ENCODE measurements around the gene MYRFL. TPM values are rescaled to one million over a fixed set of nuclear protein-coding genes. Genes with fewer than 3 reads are reported as not detected.

MYRFL gene
- total RNA-seq, 1 experiment from 2014 or later = 0.57 TPM

GRCh38 chr12:69987579-69988091, 162.6 kb downstream of the MYRFL start:
- no CpG with 5 or more reads among the region's 2 CpGs for WGBS (ENCODE audit: extremely low coverage, insufficient read length, low lambda C conversion rate)
- H2BK120ac ChIP-seq (ENCODE audit: low read depth, low read length, poor library complexity, severe bottlenecking) = no peak overlapping the region
- H3K9ac ChIP-seq (ENCODE audit: extremely low read depth, insufficient read length, low read length) = no peak overlapping the region
- no peak overlapping the region for H3K14ac ChIP-seq (ENCODE audit: insufficient read depth, low read length)
- H3K79me1 ChIP-seq (ENCODE audit: insufficient read depth, low read depth, low read length, poor library complexity, severe bottlenecking) = no peaks in the 10 kb centered on the region
- no peaks in the 10 kb centered on the region for H3K4me1 ChIP-seq (ENCODE audit: insufficient read depth, low read length)
- H3K4me2 ChIP-seq (ENCODE audit: insufficient read depth, insufficient read length, low read length) = no peak overlapping the region
- Mint-ChIP-seq H3K4me3 (no peak overlapping the region), H3K36me3 (ENCODE audit: insufficient read depth in 1 of 3, low read depth in 3 of 3) (no peaks in the 10 kb centered on the region), H3K9me3 (no peaks in the 10 kb centered on the region), H3K27ac (no peak overlapping the region), H3K27me3 (ENCODE audit: low read depth) (no peaks in the 10 kb centered on the region), H3K4me1 (no peaks in the 10 kb centered on the region)
- H3K23ac ChIP-seq (ENCODE audit: insufficient read length, low read depth, low read length) = no peak overlapping the region
- H4K5ac ChIP-seq (ENCODE audit: insufficient read length, low read depth, low read length) = no peak overlapping the region
- H4K8ac ChIP-seq (replicated peaks; ENCODE audit: insufficient read length, low read depth, low read length) = no peak overlapping the region
- no peak overlapping the region for H4K91ac ChIP-seq (ENCODE audit: insufficient read length, low read depth, low read length)
- H3T11ph ChIP-seq (ENCODE audit: low read length) = no peak overlapping the region
- no peak overlapping the region for H2BK20ac ChIP-seq (ENCODE audit: low read depth, low read length, poor library complexity, severe bottlenecking)
- no peak overlapping the region for H2AK5ac ChIP-seq (ENCODE audit: insufficient read length, low read length)
- H3K27ac ChIP-seq (ENCODE audit: insufficient read length, low read depth, low read length) = no peak overlapping the region
- H3K79me2 ChIP-seq (ENCODE audit: insufficient read depth, low read length) = no peaks in the 10 kb centered on the region
- no peak overlapping the region for H3K4ac ChIP-seq (ENCODE audit: low read depth, low read length)
- H2BK5ac ChIP-seq (ENCODE audit: insufficient read length, low read length) = no peak overlapping the region
- no peak overlapping the region for H2BK12ac ChIP-seq (ENCODE audit: insufficient read length, low read depth, low read length)
- no peaks in the 10 kb centered on the region for H3K27me3 ChIP-seq (ENCODE audit: insufficient read depth, low read length)
- H2BK15ac ChIP-seq (ENCODE audit: low read depth, low read length) = no peak overlapping the region
- H3K9me3 ChIP-seq (ENCODE audit: control insufficient read depth, low read depth, low read length) = no peaks in the 10 kb centered on the region
- H3K23me2 ChIP-seq (ENCODE audit: insufficient read length, low read depth, low read length, poor library complexity, severe bottlenecking) = no peaks in the 10 kb centered on the region
- DNase-seq = no peak
- H4K20me1 ChIP-seq (ENCODE audit: control insufficient read depth, insufficient read depth, insufficient read length) = no peaks in the 10 kb centered on the region
- H3K56ac ChIP-seq (ENCODE audit: insufficient read length, low read depth, low read length) = no peak overlapping the region
- no peak overlapping the region for H3K18ac ChIP-seq (ENCODE audit: insufficient read length, low read depth, low read length)
- no peak overlapping the region for H2AFZ ChIP-seq (ENCODE audit: low read length)
- TF ChIP-seq, protein P1, sequence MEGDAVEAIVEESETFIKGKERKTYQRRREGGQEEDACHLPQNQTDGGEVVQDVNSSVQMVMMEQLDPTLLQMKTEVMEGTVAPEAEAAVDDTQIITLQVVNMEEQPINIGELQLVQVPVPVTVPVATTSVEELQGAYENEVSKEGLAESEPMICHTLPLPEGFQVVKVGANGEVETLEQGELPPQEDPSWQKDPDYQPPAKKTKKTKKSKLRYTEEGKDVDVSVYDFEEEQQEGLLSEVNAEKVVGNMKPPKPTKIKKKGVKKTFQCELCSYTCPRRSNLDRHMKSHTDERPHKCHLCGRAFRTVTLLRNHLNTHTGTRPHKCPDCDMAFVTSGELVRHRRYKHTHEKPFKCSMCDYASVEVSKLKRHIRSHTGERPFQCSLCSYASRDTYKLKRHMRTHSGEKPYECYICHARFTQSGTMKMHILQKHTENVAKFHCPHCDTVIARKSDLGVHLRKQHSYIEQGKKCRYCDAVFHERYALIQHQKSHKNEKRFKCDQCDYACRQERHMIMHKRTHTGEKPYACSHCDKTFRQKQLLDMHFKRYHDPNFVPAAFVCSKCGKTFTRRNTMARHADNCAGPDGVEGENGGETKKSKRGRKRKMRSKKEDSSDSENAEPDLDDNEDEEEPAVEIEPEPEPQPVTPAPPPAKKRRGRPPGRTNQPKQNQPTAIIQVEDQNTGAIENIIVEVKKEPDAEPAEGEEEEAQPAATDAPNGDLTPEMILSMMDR (conservative IDR thresholded peaks at IDR 0.05) = no peak
